Measurements from ENCODE around the gene KHSRP.

DNA sequence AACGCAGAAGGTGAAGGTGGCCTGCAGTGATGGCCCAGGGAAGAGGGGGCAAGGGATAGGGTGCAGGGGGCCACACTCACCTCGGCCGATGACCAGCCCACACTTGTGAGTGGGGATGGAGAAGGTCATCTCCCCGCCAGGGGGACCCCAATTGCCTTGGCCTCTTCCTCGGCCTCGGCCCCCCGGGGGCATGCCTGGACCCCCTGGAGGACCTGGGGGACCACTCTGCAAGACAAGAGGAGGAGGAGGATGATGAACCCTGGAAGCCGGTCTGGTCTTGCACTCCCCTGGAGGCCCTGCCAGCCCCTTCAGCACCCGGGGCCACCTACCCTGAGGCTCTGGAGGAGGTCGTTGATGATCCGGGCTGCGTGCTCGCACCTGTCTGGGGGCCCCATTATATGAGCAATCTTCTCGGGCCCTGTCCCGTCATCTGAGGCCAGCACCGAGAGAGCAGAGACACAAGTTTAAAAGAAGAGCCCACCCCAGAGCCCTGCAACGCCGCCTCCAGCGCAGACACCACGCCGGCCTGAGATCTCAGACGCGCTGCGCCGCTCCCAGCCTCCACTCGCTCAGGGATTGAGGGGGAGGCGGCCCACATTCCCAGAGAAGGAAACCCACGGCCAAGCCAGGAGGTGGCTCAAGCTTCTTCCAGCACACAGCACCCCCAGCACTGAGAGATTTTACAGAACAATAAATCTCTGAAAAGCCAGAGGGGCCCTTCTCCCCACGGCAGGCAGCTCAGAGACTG is 7.8 kb downstream of the KHSRP start:
- no peak for TF ChIP-seq ZNF274 (IDR thresholded peaks at IDR 0.05; ENCODE audit: low read depth, low read length)
- TF ChIP-seq SUZ12 (IDR thresholded peaks at IDR 0.05; ENCODE audit: extremely low read depth, insufficient read depth, insufficient read length) = no peak
- TF ChIP-seq YY1 (IDR thresholded peaks at IDR 0.05; ENCODE audit: insufficient read depth, insufficient read length) = no peak

Data from NT2/D1 (cell line).